ELR (cell line): Measurements from ENCODE around the gene ZNF598.

Experiments
- DNase-seq: peaks from one replicate; pipeline ENCODE4 v3.0.0-alpha.2; 2015; ENCODE audit warnings: low read depth

The ZNF598 gene

DNA sequence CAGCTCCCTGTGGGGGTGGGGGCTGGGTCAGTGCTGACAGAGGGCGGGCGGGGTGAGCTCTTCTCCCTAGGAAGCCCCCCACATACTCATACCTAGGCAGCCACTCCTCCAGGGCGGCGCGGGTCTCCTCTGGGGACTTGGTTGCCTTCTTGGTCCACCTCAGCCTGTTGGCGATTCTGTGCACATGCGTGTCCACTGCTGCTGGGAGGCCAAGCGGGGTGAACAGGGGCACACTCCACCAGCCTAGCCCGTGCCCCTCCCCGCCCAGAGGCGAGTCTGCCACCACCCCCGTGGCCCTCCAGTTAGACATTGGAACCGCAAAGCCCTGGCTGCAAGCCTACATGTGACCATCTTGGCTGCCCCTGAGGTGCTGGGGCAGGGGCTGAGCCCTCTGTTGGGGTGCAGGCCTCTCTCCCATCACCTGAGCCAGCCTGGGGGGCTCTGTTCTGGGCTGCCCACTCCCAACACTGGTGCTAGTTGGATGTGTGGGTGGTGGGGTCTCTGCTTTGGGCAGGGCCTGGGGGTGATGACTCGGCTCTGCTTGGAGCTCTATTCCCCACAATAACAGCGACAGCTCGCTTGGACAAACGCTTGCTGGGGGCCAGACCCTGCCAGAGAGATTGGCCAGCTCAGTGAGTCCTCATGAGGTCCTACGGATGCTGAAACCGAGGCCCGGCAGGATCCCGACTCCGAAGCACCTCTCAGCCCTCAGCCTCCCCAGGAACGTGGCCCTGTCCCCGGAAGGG lies 30.6 kb upstream of the ZNF598 start:
- DNase-seq = peak; percentile 36

DNA sequence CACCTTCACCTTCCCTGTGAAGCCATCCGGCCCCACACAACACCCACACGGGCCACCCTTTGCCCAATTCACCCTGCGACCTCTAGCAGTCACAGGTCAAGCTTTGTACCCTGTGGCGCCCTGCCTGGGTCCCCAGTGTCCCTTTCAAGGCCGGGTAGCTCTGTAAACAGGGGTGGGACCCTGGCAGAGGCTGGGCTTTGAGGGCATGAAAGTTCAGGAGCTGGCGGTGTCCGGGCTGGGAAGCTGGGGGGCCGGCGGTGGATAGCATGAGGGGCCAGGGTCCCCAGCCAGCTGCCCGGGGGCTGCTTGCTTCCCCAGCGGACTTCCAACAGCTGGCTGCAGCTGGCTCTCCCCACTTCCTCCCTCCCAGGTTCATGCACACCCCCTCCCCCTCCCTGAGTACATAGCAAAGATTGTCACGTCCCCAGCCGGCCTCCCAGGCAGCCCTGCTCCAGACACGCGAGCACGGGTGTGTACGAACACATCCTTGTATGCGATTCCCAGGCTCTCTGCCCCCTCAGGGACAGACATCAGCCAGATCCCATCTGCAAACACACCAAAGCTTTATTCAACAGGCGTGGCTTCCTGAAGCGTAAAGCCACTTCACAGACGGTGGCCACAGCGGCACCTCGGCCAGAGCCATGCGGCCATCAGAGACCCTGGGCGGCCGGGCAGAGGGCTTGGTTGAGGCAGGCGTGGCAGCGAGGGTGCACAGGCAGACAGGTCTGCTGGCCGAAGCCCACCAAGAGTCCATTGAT lies 29.8 kb upstream of the ZNF598 start:
- no peak for DNase-seq

DNA sequence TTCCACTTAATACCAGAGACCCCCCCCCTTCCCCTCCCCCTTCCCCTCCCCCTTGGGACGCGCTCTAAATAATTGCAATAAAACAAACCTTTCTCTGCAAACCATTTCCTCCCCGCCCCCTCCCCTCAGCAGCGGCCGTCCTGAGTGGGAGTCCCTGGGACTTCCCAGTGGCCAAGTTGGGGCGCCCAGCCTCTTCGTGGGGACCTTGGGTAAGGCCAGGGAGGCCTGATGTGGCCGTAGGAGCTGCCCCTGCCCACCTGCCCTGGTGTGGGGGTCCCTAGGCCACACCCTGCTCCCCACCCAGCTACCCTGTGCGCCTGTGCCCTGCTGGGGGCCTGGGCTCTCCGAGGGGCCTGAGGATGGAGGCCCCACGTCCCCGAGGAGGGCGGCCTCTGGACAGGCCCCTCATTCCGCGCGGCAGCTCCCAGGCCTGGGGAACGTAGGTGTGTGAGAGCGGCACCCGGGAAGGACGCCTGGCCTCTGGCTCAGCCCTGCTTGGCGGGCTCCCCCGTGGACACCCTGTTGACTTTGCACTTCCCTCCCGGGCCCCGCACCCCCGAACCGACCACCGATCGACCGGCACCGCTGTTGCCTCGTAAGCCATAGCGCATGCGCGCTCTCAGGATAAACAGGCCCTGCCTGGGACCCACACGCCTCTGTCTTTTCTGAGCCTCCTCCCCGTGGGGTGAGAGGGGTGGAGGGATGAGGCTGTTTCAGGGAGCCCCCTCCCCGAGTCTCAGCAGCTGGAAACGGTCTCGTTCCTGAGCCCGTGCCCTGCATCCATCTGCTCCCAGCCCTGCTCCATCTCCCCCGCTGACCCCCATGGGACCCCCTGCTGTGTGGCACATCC lies 29.0 kb upstream of the ZNF598 start:
- no peak for DNase-seq

DNA sequence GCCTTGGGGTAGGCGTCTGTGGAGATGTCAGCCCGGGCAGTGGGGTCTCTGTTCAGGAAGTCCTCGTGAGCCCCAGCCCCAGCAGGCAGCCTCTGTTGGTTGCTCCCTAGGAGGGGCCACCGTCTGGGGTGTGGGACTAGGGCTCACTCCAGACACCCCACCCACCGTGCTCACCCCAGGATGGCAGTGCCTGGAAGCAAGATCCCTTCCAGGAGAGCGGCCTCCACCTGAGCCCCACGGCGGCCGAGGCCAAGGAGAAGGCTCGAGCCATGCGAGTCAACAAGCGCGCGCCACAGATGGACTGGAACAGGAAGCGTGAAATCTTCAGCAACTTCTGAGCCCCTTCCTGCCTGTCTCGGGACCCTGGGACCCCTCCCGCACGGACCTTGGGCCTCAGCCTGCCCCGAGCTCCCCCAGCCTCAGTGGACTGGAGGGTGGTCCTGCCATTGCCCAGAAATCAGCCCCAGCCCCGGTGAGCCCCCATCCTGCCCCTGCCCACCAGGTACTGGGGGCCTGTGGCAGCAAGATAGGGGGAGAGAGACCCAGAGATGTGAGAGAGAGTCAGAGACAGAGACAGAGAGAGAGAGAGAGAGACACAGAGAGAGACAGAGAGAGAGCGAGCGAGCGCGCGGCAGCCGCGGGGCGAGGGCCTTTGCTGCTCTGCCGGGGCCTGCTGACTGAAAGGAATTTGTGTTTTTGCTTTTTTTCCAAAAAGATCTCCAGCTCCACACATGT lies 28.2 kb upstream of the ZNF598 start:
- no peak for DNase-seq

DNA sequence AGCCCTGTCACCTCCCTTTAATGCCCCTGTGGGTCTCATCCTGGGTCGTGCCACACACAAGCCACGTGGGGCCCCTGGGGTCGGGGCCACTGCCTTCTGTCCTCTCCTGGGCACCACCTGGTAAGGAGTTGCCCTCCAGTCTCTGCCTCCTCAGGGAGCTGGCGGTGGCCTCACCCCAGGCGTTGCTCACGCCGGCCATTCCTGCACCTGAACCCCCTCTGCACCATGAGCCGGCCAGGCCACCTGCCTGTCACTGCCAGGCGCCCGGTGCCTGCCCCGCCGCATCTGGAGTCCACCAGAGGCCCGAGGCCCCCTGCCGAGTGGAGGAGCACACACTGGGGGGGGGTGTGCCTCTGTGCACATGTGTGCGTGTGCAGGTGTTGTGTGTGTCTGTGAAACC lies 27.5 kb upstream of the ZNF598 start:
- DNase-seq = no peak

DNA sequence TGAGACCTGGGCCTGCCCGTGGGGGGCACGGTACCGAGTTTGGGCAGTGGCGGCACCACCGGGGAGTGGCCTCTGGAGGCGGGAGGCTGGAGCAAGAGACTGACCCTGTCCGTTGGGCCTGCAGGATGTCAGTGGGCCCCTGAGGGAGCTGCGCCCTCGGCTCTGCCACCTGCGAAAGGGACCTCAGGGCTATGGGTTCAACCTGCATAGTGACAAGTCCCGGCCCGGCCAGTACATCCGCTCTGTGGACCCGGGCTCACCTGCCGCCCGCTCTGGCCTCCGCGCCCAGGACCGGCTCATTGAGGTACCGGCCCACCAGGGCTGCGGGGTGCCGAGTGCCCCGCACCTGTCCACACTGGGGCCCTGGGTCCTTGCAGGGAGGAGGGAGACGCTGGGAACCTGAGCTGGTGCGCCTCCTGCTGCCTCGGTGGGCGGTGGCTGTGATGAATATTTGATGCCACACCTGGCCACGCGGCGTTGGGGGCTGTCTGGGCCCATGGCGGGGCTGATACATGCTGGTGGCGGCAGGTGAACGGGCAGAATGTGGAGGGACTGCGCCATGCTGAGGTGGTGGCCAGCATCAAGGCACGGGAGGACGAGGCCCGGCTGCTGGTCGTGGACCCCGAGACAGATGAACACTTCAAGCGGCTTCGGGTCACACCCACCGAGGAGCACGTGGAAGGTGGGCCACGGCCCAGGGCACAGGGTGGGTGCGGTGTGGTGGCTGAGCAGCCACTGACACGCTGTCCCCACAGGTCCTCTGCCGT lies 26.8 kb upstream of the ZNF598 start:
- DNase-seq = no peak

DNA sequence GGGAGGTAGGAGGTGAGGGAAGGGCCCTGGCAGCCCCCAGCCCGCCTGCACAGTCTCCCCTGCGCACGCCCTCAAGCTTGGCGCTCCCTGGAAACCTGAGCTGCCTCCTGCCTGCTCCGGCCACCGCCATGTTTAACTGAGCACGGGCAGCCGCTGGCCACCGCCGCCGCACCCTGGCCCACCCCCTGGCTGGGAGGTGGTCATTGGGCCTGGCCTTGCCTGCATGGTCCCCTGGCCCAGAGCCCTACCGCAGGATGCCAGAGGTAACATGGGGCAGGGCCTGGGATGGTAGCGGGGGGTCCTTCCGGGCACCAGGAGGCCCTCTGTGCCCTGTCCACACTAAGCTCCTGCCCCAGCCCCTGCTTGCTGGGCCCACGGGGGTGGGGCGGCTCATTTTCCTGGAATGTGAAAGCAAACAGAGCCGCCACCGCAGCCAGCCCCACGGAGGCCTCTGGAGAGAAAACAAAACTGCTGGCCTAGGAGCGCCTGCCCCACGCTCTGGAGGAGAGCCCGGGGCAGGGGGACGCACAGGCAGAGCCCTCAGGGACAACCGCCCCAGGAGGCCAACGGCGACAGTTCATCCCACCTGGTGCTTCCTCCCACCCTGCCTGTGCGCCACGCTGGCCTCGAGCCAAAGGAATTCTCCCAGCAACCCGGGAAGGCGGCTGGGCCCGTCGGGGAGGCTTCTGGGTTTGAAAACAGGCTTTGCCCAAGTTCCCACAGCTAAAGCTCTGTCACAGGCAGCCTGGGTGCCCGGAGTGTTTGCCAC lies 26.0 kb upstream of the ZNF598 start:
- peak; percentile 81 for DNase-seq

DNA sequence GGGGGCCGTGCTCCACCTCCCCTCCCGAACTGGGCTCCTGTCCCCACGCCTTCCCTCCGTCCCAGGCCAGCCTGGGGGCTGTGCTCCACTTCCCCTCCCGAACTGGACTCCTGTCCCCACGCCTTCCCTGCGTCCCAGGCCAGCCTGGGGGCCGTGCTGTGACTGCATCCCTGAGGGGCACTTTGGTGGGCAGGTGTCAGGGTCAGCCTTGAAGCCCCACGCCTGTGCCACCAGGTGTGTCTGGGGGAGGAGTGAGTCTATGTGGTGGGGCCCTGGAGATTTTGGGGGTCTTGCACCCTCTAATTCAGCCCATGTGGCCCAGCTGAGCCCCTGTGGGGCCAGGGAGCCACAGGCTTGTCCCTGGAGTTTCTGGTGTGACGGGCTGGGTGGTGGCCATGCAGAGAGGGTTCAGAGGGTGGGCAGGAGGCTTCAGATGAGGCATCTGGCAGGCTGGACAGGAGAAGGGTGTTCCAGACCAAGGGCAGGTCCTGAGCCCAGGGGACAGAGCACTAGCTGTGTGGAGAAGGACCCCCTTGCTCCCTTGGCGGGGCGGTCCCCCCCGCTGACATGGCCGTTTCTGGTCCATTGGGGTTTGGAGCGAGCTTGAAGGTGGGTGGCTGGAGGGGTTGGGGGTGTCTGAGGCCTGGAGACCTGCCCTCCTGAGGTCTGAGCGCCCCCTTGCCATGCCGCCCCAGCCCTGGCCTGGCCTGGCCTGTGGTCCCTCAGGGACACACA lies 25.2 kb upstream of the ZNF598 start:
- no peak for DNase-seq

DNA sequence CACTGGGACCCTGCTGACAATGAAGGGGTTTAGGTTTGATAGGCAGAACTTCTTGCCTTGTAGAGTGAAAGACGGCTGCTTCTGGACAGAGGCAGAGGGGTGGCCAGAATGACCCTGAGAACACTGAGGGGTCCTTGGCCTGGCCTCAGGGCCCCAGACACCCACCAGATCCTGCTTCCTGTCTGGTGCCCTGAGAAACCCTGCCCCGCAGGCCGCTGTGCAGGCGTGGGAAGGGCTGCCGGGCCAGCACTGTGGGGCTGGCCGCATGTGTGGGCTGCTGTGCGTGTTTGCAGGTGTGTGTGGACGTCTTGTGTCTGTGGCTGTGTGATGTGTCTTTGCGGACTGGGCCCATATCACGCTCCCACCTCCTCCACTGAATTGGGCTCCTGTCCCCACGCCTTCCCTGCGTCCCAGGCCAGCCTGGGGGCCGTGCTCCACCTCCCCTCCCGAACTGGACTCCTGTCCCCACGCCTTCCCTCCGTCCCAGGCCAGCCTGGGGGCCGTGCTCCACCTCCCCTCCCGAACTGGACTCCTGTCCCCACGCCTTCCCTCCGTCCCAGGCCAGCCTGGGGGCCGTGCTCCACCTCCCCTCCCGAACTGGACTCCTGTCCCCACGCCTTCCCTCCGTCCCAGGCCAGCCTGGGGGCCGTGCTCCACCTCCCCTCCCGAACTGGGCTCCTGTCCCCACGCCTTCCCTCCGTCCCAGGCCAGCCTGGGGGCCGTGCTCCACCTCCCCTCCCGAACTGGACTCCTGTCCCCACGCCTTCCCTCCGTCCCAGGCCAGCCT lies 24.5 kb upstream of the ZNF598 start:
- peak; percentile 32 for DNase-seq

DNA sequence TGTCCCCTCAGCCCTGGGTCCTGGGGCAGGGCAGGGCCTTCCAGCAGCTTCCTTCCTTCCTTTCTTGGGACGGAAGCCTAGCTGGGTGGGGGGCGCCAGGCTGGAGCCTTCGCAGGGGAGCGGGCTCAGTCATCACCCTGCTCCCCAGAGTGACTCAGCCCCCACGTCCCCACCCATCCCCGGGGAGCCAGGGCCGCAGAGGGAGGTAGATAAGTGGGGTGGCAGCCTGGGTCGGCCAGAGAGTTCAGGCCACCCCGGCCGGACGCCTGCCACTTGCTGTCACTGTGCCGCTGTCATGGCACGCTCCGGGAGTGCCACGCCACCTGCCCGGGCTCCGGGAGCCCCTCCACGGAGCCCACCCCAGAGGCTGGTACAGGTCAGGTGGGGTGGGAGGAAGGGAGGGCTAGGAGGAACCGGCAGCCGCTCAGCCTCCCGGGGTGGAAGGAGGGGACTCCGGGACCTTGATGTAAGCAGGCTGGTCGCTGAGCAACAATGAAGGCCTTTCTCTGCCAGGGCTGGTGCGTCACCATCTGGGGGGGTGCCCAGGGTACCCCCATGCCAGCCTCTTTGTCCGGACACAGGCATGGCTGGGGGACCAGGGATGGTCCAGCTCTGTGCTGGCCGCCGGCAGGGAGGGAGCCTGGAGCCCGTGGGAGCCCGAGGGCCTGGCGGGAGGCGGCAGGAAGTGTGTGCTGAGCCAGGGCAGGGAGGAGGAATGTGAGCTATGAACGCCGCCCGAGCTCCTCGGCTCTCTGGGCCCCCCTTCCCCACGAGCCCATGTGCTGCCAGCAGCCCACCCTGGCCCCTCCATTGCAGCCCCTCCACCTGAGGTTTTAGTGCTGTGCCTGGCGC lies 23.7 kb upstream of the ZNF598 start:
- peak; percentile 80 for DNase-seq

DNA sequence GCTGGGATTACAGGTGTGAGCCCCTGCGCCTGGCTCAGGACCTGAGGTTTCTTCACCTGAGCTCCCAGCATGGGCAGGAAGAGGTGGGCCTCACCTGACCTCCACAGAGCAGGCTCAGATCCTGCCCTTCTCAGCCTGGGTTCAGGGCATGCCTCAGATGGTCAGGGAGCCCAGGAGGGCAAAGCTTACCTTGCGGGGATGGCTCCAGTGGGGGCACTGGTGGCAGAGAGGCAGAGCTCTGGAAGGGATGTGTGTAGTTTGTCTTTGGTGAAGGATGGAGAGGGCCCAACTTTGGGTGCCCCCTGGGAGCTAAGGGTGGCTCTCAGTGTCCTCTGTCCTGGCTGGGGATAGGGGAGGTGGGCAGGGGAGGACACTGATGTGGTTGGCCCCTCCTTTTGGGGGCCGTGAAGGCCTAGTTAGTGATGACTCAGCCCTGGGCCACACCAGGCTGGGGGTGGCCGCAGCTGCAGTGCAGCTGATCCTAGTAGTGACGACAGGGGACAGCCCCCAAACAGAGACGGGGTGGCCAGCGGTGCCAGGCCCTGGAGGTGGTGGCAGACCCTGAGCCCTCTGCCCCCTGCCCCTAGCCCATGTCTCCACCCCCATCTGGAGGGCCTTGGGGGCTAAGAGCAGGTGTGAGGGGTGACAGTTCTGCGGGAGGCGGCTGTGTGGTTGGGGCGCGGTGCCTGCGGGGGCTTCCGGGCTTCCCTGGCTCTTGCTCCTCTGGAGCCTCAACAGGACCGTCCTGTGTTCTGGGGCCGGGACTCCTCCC lies 22.9 kb upstream of the ZNF598 start:
- peak; percentile 43 for DNase-seq

DNA sequence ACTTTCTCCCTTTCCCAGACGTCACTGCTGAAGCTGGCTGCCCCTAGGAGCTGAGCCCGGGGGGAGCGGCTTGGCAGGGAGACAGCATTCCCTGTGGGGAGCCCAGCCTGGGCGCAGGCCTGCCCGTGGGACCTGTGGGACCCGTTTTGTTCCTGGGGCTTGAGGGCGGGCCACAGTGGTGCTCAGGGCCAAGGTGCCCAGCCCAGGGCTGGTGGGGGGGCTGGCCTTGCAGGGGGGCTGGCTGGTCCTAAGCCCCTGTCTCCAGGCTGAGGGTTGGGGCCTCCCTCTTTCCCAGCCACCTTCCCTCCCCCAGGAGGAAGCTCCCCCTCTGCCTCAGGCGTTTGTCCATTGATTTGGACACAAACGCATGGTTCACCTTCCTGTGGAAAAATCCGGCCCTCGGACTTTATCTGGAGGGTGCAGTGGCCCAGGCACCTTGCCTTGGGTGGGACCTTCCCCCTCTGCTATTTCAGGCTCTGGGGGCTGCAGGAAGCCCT lies 21.5 kb upstream of the ZNF598 start:
- DNase-seq = no peak

DNA sequence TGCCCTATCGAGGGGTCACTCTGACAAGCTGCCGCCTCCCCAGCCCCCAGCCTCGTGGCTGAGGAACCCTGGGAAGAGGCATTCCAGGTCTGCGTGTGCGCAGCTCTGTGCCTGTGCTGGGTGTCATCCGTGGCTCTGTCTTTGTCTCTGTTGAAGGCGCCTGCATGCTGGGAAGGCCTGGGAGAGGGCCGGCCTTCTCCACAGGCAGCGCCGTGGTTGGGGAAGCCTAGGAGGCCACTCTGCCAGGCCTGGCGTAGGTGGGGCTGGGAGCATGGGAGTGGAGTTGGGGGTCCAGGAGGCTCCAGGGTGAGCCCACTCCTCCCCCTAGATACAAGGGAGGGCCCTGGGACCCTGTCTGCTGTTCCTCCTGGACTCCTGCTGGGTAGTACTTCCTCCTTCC lies 20.4 kb upstream of the ZNF598 start:
- no peak for DNase-seq

DNA sequence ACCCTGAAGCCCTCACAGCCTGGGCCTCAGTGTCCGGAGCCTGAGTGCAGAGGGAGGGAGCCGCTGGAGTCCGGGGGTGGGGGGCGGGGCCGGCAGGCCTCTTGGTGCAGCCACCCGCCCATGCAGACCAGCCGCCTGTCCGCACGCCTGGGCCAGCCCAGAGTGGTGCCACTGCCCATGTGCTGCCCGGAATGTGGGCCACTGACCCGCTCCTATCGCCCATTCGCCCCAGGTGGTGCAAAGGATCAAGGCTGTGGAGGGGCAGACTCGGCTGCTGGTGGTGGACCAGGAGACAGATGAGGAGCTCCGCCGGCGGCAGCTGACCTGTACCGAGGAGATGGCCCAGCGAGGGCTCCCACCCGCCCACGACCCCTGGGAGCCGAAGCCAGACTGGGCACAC lies 19.7 kb upstream of the ZNF598 start:
- DNase-seq = no peak

DNA sequence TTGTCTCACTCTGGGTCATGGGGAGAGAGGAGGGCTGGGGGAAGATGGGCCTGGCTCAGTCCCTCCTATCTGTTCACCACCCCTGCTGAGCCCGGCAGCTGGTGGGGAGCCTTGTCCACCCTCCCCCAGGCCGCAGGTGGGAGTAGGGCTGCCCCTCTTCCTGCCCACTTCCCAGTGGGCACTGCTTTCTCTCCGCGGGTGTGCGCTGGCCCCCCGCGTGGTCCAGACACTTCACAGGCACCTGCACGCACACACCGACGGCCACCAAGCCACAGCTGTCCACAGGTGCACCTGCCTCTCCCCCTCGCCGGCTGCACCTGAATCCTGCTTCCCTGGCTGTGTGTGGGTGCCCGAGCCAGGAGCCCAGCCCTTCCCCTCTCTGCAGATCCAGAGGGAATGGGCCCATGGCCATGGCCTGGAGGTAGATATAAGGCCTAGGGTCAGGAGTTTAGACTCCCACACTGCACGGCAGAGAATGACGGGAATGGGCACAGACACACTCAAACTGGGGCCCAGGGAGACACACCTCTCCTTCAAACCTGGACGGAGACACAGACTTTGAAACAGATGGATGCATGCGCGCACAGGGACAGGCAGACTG lies 19.1 kb upstream of the ZNF598 start:
- DNase-seq = no peak

DNA sequence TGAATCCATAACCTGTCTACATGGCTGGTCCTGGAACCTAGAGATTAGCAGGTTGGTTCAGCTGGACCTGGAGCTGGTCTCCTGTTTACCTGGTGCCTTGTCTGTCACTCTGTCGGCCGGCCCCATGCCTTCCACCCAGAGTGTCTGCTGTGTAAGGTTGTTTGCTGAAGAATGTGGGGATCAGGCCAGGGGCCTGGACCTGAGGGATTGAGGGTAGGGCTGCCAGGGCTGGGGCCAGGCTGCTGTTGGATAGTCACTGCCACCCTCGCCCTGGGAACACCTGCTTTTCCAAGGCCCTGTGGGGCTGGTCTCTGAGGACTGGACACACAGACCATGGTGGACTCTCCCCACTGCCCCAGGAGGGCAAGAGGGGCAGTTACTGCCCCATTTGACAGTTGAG lies 18.5 kb upstream of the ZNF598 start:
- DNase-seq = no peak
